Heart left ventricle (tissue), 16 donors: ENCODE data around the gene LHFPL3. TPM values are rescaled to one million over a fixed set of nuclear protein-coding genes. Genes with fewer than 3 reads are reported as not detected.

Source experiments
- ATAC-seq, 4 donors: fragments of 200-7000 bp; cut with Tn5 transposase; one replicate each; pipeline ENCODE4 v1.9.1; 2020 to 2022; ENCODE audit warnings: moderate library complexity in 4 of 4, mild to moderate bottlenecking in 3 of 4, moderate number of reproducible peaks in 1 of 4
- DNase-seq, 5 donors: peaks; one replicate each; pipeline ENCODE4 v3.0.0-alpha.2; 2020
- H3K27ac ChIP-seq, 12 donors: fragments of 200-600 bp; sonication (generic) in 4 of 12; one replicate each; pipeline versions ENCODE4 v1.5.0 to v1.8.0; 2016 to 2022; ENCODE audit warnings: mild to moderate bottlenecking in 2 of 12
- H3K27me3 ChIP-seq, 9 donors: fragments of 200-600 bp; sonication (generic) in 2 of 9; one replicate each; pipeline versions ENCODE4 v1.5.1 to v1.8.0; 2016 to 2022; ENCODE audit warnings: mild to moderate bottlenecking in 3 of 9
- H3K36me3 ChIP-seq, 9 donors: fragments of 200-600 bp; sonication (generic) in 2 of 9; one replicate each; pipeline versions ENCODE4 v1.5.0 to v1.8.0; 2018 to 2022; ENCODE audit warnings: mild to moderate bottlenecking in 2 of 9
- H3K4me1 ChIP-seq, 12 donors: fragments of 200-600 bp; sonication (generic) in 4 of 12; one replicate each; pipeline versions ENCODE4 v1.5.0 to v1.8.0; 2016 to 2022; ENCODE audit warnings: mild to moderate bottlenecking in 3 of 12
- H3K4me3 ChIP-seq, 12 donors: fragments of 200-600 bp; sonication (generic) in 4 of 12; one replicate each; pipeline versions ENCODE4 v1.5.0 to v1.8.0; 2017 to 2022; ENCODE audit warnings: mild to moderate bottlenecking in 9 of 12, moderate library complexity in 4 of 12
- H3K9me3 ChIP-seq, 12 donors: fragments of 200-600 bp; sonication (generic) in 4 of 12; one replicate each; pipeline versions ENCODE4 v1.5.0 to v1.8.0; 2016 to 2022; ENCODE audit warnings: mild to moderate bottlenecking in 1 of 12
- CTCF ChIP-seq, 12 donors: fragments of 200-600 bp; sonication (generic) in 4 of 12; IDR thresholded peaks; one replicate each; pipeline versions ENCODE4 v1.5.0 to v1.8.0; 2018 to 2022; ENCODE audit warnings: antibody characterized with exemption in 12 of 12, mild to moderate bottlenecking in 5 of 12
- POLR2A ChIP-seq, 2 donors: fragments of 450-650 bp; IDR thresholded peaks; one replicate each; pipeline ENCODE4 v1.6.1; 2017; ENCODE audit warnings: antibody characterized with exemption in 2 of 2, mild to moderate bottlenecking in 2 of 2, moderate library complexity in 2 of 2
- WGBS, 4 donors: extraction: QIAGEN DNeasy Blood & Tissue Kit in 2 of 4; methylation state at CpG; one replicate each; pipeline versions ENCODE4 v1.1.5 to v1.1.7; 2013 to 2018; 5-methylcytosine and 5-hydroxymethylcytosine counted together
- intact Hi-C, 10 donors: fragments of 100-400 bp; cut with DNase I; formaldehyde crosslinking; loops; one replicate each; pipeline versions ENCODE4 v1.11.1 to v1.14.2; 2022
- polyA plus RNA-seq, 2 donors: library from polyadenylated mRNA; stranded (reverse); fragments of 200-250 nt; gene quantifications; one replicate each; pipeline ENCODE4 v1.2.3, GENCODE V29; 2013
- total RNA-seq, 9 donors: library from RNA; depleted of rRNA in 2 of 9; stranded (reverse); fragments of >200 nt in 2 of 9; fragmentation: NEBNext Ultra II Directional in 3 of 9; extraction: Animal tissue kit (Norgen Biotek cat#: 25700) in 3 of 9; gene quantifications; one replicate each; pipeline versions ENCODE4 v1.1.0 to v1.2.4, GENCODE V29; 2016 to 2023
- donor health status: ischemic (EF 13 %, LVEDD 7.1; RV severe dilation, severe dysfunction).
- donor health status: healthy with polysubstance abuse.
- donor health status: DM: no; HTN: yes; CAD: no.
- donor health status: DM: no; HTN: no; CAD: no.
- donor health status: ischemic (EF 25% LVEDD 6.9; RV normal size, moderate dysfunction).
- donor health status: ischemic (EF 25% LVEDD 5.7; RV mildly dilated, moderate dysfunction).
- donor health status: healthy.
- donor health status: DM: yes; HTN: yes; CAD: no.
- donor health status: ischemic (EF 35%, LVEDD 5.7; RV mildly dilated, moderate dysfunction).
- donor health status: nonischemic (EF 11% LVEDD 7.7; RV severe dilation, severe dysfunction).
- donor health status: DM: yes; HTN: yes; CAD: no.
- donor health status: PGD.
- donor health status: ischemic (EF 29% LVEDD 5.4; RV normal size, mild dysfunction).
- donor health status: nonischemic (EF 23%, LVEDD 6.1; RV moderate dilation, normal function).

The LHFPL3 gene
- total and polyA plus RNA-seq, 11 donors = not detected

DNA sequence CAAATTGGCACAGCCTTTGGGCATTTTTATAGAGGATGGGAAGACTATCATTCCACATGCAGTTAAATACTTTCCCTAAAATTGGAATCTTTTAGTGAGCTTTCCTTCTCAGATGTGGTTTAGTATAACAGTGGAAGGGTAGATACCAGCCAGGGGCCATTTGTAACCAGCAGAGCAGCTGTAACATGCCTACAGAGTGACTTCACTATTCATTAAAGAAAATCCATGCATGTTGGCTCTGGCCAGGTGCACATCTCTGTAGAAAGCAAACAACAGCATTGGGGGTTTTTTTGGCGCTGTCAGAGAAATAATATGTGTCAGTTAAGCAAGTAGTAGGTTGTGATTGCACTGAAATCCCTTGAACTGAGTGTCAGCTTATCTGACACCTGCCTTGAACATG lies 115.6 kb downstream of the LHFPL3 start:
- Histone ChIP-seq H3K27me3 (no peaks in the 10 kb centered on the region), H3K27ac (no peak overlapping the region), H3K36me3 (no peaks in the 10 kb centered on the region), H3K4me3 (no peak overlapping the region), H3K4me1 (no peaks in the 10 kb centered on the region), H3K9me3 (peaks cover 0 to 6% (median 0%) of the 10 kb centered on the region in 12 donors)
- no peak for ATAC-seq
- TF ChIP-seq CTCF (IDR thresholded peaks at IDR 0.05) (no peak), POLR2A (IDR thresholded peaks at IDR 0.05) (no peak)
- WGBS, 4 donors = 50 to 65% (median 60%) methylated on average over 1 of the region's 1 CpG
- intact Hi-C loops = loop anchor here in 1 of 10 donors (10.0 kb wide), 1 partner anchor 59 kb away; no protein-coding TSS in a partner anchor
- DNase-seq = no peak

DNA sequence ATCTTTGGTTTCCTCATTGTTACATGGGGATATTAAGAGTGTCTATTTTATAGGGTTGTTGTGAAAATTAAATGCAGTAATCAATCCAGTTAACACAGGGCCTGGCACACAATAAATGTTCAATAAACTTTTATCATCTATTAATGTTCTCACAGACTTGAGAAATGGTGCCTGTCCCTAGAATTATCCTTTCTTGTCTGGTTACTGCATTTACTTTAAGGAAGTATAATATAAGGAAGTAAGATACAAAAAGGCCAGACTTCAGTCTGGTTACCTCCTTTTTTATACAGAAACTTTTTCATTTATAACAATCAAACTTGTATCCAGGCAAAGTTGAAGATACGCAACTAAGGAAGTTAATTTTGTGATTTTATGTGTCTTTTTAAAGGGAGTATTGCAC lies 117.0 kb downstream of the LHFPL3 start:
- Histone ChIP-seq H3K4me3 (no peak overlapping the region), H3K27me3 (no peaks in the 10 kb centered on the region), H3K36me3 (no peaks in the 10 kb centered on the region), H3K27ac (no peak overlapping the region), H3K9me3 (no peaks in the 10 kb centered on the region), H3K4me1 (no peaks in the 10 kb centered on the region)
- TF ChIP-seq POLR2A (IDR thresholded peaks at IDR 0.05) (no peak), CTCF (IDR thresholded peaks at IDR 0.05) (no peak)
- DNase-seq = no peak
- WGBS, 4 donors = 86 to 88% (median 86%) methylated on average over 1 of the region's 1 CpG
- intact Hi-C loops = loop anchor here in 1 of 10 donors (10.0 kb wide), 1 partner anchor 61 kb away; no protein-coding TSS in a partner anchor
- ATAC-seq = no peak

DNA sequence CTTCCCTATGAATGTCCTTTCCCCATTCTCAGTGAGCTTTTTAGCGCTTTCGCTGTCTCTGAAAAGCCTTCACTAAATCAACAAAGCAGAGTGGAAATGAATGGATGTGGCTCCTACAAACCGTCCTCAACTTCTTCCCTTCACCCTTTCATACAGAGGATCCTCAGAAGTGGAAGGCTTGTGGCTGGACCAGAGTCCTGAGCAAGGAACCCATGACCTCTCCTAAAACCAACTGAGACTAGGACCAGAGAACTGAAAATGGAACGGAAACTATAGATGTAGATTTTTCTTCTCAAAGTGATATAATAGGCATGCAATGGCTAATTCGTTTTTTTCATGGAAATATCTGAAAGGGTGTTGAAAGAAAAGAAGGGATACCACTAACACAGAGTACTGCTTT lies 122.5 kb downstream of the LHFPL3 start:
- no peaks in the 10 kb centered on the region for H3K36me3 ChIP-seq
- 65 to 70% (median 68%) methylated on average over 5 of the region's 5 CpGs for whole genome bisulfite sequencing, 4 donors
- TF ChIP-seq CTCF (IDR thresholded peaks at IDR 0.05) (no peak), POLR2A (IDR thresholded peaks at IDR 0.05) (no peak)
- H3K27me3 ChIP-seq = no peaks in the 10 kb centered on the region
- H3K4me1 ChIP-seq = no peaks in the 10 kb centered on the region
- no peak overlapping the region for H3K27ac ChIP-seq
- ATAC-seq (no peak), DNase-seq (no peak)
- intact Hi-C loops = no loop called here
- H3K9me3 ChIP-seq = peaks cover 0 to 3% (median 0%) of the 10 kb centered on the region in 12 donors
- H3K4me3 ChIP-seq = no peak overlapping the region

DNA sequence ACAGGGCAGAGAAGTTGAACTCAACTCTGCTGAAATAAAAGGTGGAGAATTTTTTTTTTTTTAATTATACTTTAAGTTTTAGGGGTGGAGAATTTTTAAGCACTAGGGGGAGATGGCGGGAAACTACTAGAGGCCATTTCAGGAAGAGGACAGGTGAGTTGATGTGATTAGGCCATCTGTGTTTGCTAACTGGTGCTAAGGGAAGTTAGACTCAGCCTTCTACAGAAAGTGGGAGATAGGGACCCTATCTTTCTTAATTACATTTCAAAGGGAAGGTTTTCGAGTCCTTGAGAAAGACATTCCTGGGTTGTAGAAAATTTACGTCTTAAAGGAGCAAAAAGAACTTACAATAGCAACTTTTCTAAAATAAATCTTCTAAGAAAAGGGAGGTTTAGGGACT lies 124.8 kb downstream of the LHFPL3 start:
- DNase-seq (no peak), ATAC-seq (no peak)
- Histone ChIP-seq H3K36me3 (no peaks in the 10 kb centered on the region), H3K4me3 (no peak overlapping the region), H3K4me1 (no peaks in the 10 kb centered on the region), H3K9me3 (peaks cover 0 to 3% (median 0%) of the 10 kb centered on the region in 12 donors), H3K27me3 (no peaks in the 10 kb centered on the region), H3K27ac (no peak overlapping the region)
- TF ChIP-seq POLR2A (IDR thresholded peaks at IDR 0.05) = no peak
- no peak for TF ChIP-seq CTCF (IDR thresholded peaks at IDR 0.05)
- intact Hi-C loops = no loop called here
- 65 to 80% (median 70%) methylated on average over 3 of the region's 3 CpGs for WGBS, 4 donors
